Measurements from ENCODE around the gene ADGRG6. TPM values are rescaled to one million over a fixed set of nuclear protein-coding genes. Genes with fewer than 3 reads are reported as not detected.

ADGRG6 gene
- total RNA-seq, 4 donors from 2014 or later: 1.5 to 6.0 (median 3.2) TPM

DNA sequence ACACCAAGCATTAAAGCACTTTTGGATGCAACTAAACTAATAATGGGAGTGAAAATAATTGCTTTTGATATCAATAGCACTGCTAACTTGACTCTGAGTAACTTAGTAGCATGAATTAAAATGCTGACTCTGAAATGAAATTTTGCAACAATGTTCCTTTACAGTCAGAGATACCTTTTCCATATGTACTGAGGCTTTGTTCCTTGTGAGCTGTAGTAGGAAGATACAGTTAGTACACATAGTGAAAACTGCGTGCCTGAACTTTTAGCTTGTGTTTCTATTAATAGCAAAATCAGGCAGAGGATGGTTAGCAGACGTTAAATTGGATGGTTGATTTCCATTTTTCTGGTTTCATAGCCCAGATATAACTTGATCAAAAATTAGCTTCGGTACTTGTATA is 18.6 kb downstream of the ADGRG6 start:
- no peak for ATAC-seq
- TF ChIP-seq, protein P1, sequence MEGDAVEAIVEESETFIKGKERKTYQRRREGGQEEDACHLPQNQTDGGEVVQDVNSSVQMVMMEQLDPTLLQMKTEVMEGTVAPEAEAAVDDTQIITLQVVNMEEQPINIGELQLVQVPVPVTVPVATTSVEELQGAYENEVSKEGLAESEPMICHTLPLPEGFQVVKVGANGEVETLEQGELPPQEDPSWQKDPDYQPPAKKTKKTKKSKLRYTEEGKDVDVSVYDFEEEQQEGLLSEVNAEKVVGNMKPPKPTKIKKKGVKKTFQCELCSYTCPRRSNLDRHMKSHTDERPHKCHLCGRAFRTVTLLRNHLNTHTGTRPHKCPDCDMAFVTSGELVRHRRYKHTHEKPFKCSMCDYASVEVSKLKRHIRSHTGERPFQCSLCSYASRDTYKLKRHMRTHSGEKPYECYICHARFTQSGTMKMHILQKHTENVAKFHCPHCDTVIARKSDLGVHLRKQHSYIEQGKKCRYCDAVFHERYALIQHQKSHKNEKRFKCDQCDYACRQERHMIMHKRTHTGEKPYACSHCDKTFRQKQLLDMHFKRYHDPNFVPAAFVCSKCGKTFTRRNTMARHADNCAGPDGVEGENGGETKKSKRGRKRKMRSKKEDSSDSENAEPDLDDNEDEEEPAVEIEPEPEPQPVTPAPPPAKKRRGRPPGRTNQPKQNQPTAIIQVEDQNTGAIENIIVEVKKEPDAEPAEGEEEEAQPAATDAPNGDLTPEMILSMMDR (IDR thresholded peaks at IDR 0.05 in 4 of 5, conservative IDR thresholded peaks at IDR 0.05 in 1 of 5): no peak
- no peak for TF ChIP-seq POLR2A (IDR thresholded peaks at IDR 0.05)
- no peak for DNase-seq

DNA sequence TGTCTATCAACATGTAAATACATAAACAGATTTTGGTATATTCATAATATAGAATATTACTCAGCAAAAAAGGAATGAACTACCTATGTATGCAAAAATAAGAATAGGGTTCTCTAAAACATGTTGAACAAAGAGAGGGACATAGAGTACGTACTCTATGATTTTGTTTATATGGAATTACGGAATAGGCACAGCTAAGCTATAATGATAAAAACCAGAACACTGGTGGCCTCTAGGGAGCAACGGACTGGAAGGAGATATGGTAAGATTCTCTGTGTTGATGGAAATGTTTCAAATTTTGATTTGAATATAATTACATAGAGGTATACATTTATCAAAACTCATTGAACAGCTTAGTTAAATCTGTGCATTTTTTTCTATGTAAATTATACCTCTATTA is 19.6 kb downstream of the ADGRG6 start:
- no peaks in the 10 kb centered on the region for H3K36me3 ChIP-seq
- no peak overlapping the region for H3K4me3 ChIP-seq
- H3K27me3 ChIP-seq: no peaks in the 10 kb centered on the region
- ATAC-seq (no peak), DNase-seq (no peak)
- no peak overlapping the region for H3K27ac ChIP-seq
- in situ Hi-C loops (cut with MboI; ENCODE audit: low sequenced_read_pairs in 4 of 4) (no loop called here), intact Hi-C loops (cut with DNase I; ENCODE audit: low total_unique reads) (no loop called here)
- no peaks in the 10 kb centered on the region for H3K9me3 ChIP-seq
- TF ChIP-seq, protein P1 (IDR thresholded peaks at IDR 0.05 in 4 of 5, conservative IDR thresholded peaks at IDR 0.05 in 1 of 5): no peak
- TF ChIP-seq POLR2A (IDR thresholded peaks at IDR 0.05): no peak
- no peaks in the 10 kb centered on the region for H3K4me1 ChIP-seq

More for the DNA sequence above, 18.6 kb downstream of the ADGRG6 start:
- in situ Hi-C loops (cut with MboI; ENCODE audit: low sequenced_read_pairs in 4 of 4): no loop called here
- Histone ChIP-seq H3K4me1 (no peaks in the 10 kb centered on the region), H3K9me3 (no peaks in the 10 kb centered on the region), H3K4me3 (no peak overlapping the region), H3K27ac (no peak overlapping the region), H3K36me3 (no peaks in the 10 kb centered on the region), H3K27me3 (no peaks in the 10 kb centered on the region)
- intact Hi-C loops (cut with DNase I; ENCODE audit: low total_unique reads): no loop called here

- Histone ChIP-seq H3K27me3 (no peaks in the 10 kb centered on the region), H3K36me3 (no peaks in the 10 kb centered on the region), H3K4me1 (no peaks in the 10 kb centered on the region), H3K27ac (no peak overlapping the region), H3K4me3 (no peak overlapping the region), H3K9me3 (no peaks in the 10 kb centered on the region)
- in situ Hi-C loops (cut with MboI; ENCODE audit: low sequenced_read_pairs in 4 of 4) (no loop called here), intact Hi-C loops (cut with DNase I; ENCODE audit: low total_unique reads) (no loop called here)
- DNase-seq: no peak
- ATAC-seq: no peak
- TF ChIP-seq POLR2A (IDR thresholded peaks at IDR 0.05): no peak
- TF ChIP-seq, protein P1 (IDR thresholded peaks at IDR 0.05 in 4 of 5, conservative IDR thresholded peaks at IDR 0.05 in 1 of 5): no peak
Observed at GRCh38 chr6:142322066-142322465, 20.3 kb downstream of the ADGRG6 start.

DNA sequence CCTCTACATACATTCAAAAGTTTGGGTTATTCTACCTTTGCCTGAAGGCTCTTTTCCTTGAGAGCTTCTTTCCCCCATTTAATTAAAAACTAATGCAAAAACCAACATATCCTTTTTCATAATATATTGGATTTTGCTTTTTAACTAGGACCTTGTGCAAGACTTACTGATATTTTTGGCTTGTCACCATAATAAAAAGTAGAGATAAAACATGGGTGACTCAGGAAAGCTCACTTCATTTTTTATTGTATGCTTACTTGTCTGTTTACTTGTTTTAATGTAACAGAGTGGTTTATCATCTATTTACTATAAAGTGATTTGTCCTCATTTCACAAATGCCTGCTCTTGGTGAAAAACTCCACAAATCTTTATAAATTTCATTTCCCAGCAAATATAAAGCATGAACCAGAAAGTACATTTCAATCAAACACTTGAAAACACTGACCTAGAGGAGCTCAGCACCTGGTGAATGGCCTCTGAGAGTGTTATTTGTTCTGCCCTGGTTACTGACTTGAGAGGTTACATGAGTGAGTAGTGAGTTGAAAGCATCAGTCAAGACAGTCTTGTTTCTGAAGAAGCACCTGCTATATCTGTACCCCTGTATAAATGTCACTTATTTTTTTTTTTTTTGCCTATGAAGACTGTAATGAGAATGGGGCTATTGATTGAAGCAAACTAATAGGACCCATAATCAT is 20.8 kb downstream of the ADGRG6 start:
- ATAC-seq (no peak), DNase-seq (no peak)
- TF ChIP-seq, protein P1 (IDR thresholded peaks at IDR 0.05 in 4 of 5, conservative IDR thresholded peaks at IDR 0.05 in 1 of 5): no peak
- no peak overlapping the region for H3K27ac ChIP-seq
- in situ Hi-C loops (cut with MboI; ENCODE audit: low sequenced_read_pairs in 4 of 4): no loop called here
- intact Hi-C loops (cut with DNase I; ENCODE audit: low total_unique reads): no loop called here
- H3K27me3 ChIP-seq: no peaks in the 10 kb centered on the region
- no peak overlapping the region for H3K4me3 ChIP-seq
- no peaks in the 10 kb centered on the region for H3K4me1 ChIP-seq
- no peaks in the 10 kb centered on the region for H3K36me3 ChIP-seq
- H3K9me3 ChIP-seq: no peaks in the 10 kb centered on the region

DNA sequence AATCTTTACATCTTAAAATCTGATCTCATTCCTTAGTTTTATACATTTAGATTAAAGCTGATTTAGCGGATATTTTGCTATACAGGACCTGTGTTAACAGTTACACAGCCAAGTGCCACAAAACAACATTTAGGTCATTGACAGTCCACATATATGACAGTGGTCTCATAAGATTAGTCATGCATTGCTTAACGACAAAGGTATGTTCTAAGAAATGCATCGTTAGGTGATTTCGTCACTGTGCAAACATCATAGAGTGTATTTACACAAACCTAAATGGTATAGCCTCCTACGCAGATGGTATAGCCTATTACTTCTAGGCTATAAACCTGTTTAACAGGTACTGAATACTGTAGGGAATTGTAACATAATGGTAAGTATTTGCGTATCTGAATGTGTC is 21.6 kb downstream of the ADGRG6 start:
- Histone ChIP-seq H3K4me1 (no peaks in the 10 kb centered on the region), H3K27me3 (no peaks in the 10 kb centered on the region), H3K27ac (no peak overlapping the region), H3K9me3 (no peaks in the 10 kb centered on the region), H3K36me3 (no peaks in the 10 kb centered on the region), H3K4me3 (no peak overlapping the region)
- ATAC-seq (no peak), DNase-seq (no peak)
- in situ Hi-C loops (cut with MboI; ENCODE audit: low sequenced_read_pairs in 4 of 4) (no loop called here), intact Hi-C loops (cut with DNase I; ENCODE audit: low total_unique reads) (no loop called here)
- TF ChIP-seq, protein P1 (IDR thresholded peaks at IDR 0.05 in 4 of 5, conservative IDR thresholded peaks at IDR 0.05 in 1 of 5): no peak
- TF ChIP-seq POLR2A (IDR thresholded peaks at IDR 0.05): no peak
